H1 (cell line): ENCODE measurements around the gene CXCL6. TPM values are rescaled to one million over a fixed set of nuclear protein-coding genes. Genes with fewer than 3 reads are reported as not detected.
A peak's percentile ranks its signal among the peaks of the same experiment; 100 is the strongest.

ENCODE experiments used
- CTCF ChIA-PET: fragments of 300-600 bp; sonication (Branson Sonifier 250); formaldehyde crosslinking; loops from one replicate; lab custom pipeline; 2021; ENCODE audit not compliant: partially characterized antibody; lab: Charles Lee
- POLR2A ChIA-PET: fragments of 300-600 bp; sonication (Branson Sonifier 250); formaldehyde crosslinking; loops from one replicate; lab custom pipeline; 2021; ENCODE audit warnings: inconsistent platforms; ENCODE audit not compliant: partially characterized antibody; lab: Charles Lee
- DNase-seq, 2 experiments: peaks; one replicate each; pipeline versions ENCODE4 v3.0.0 to v3.0.0-alpha.2; 2010 to 2022; ENCODE audit warnings: low spot score in 2 of 2, low read depth in 1 of 2, mixed read lengths in 1 of 2
- FAIRE-seq: peaks from 2 replicates; lab custom pipeline; 2011; peaks lifted over from hg19 to GRCh38; lab: Jason Lieb, UNC
- H2AFZ ChIP-seq: 2 replicates; pipeline ENCODE4 v1.8.1; 2012; ENCODE audit warnings: low read length, inconsistent platforms
- H2AK5ac ChIP-seq: 2 replicates; pipeline ENCODE4 v1.6.1; 2013; ENCODE audit warnings: low read depth, low read length
- H2BK120ac ChIP-seq: replicated peaks from 2 replicates; pipeline ENCODE3; 2013; ENCODE audit warnings: low read depth, low read length, inconsistent platforms
- H2BK12ac ChIP-seq: 2 replicates; pipeline ENCODE4 v1.6.1; 2013; ENCODE audit warnings: low read depth, low read length
- H2BK15ac ChIP-seq: 2 replicates; pipeline ENCODE4 v1.6.1; 2013; ENCODE audit warnings: low read length
- H2BK20ac ChIP-seq: 2 replicates; pipeline ENCODE4 v1.6.1; 2013; ENCODE audit warnings: low read length
- H2BK5ac ChIP-seq: 2 replicates; pipeline ENCODE4 v1.6.1; 2013; ENCODE audit warnings: low read depth, low read length
- H3K14ac ChIP-seq: 2 replicates; pipeline ENCODE4 v1.6.1; 2013; ENCODE audit warnings: inconsistent platforms; ENCODE audit not compliant: insufficient read length
- H3K18ac ChIP-seq: 2 replicates; pipeline ENCODE4 v1.6.1; 2013; ENCODE audit warnings: low read length; ENCODE audit errors: extremely low read depth
- H3K23ac ChIP-seq: 2 replicates; pipeline ENCODE4 v1.6.1; 2013; ENCODE audit warnings: inconsistent platforms; ENCODE audit not compliant: insufficient read length
- H3K23me2 ChIP-seq: 2 replicates; pipeline ENCODE4 v1.6.1; 2013; ENCODE audit warnings: low read depth, low read length
- H3K27ac ChIP-seq: 2 replicates; pipeline ENCODE4 v1.6.1; 2011; ENCODE audit warnings: low read depth, low read length, inconsistent platforms
- H3K27me3 ChIP-seq, 4 experiments: replicated peaks in 1 of 4; 1 replicate in 1 of 4; 2 replicates in 3 of 4; pipeline versions ENCODE4 v1.6.1 to v1.8.1; 2011 to 2013; ENCODE audit warnings: low read length in 3 of 4, mild to moderate bottlenecking in 3 of 4, inconsistent platforms in 2 of 4, mixed read lengths in 2 of 4, moderate library complexity in 1 of 4; ENCODE audit not compliant: control insufficient read depth in 3 of 4, insufficient read depth in 3 of 4; ENCODE audit errors: extremely low read depth in 1 of 4
- H3K36me3 ChIP-seq, 4 experiments: 2 replicates each; pipeline versions ENCODE4 v1.6.1 to v1.8.1; 2011 to 2013; ENCODE audit warnings: mild to moderate bottlenecking in 4 of 4, low read length in 3 of 4, moderate library complexity in 2 of 4, control low read depth in 1 of 4, inconsistent platforms in 1 of 4; ENCODE audit not compliant: insufficient read depth in 4 of 4, control insufficient read depth in 2 of 4
- H3K4ac ChIP-seq: replicated peaks from 2 replicates; pipeline ENCODE3; 2013; ENCODE audit warnings: low read length, low read depth, mixed read lengths, inconsistent platforms; ENCODE audit not compliant: insufficient read length
- H3K4me1 ChIP-seq, 4 experiments: replicated peaks in 1 of 4; 1 replicate in 1 of 4; 2 replicates in 3 of 4; pipeline versions ENCODE4 v1.6.1 to v1.8.1; 2011 to 2013; ENCODE audit warnings: low read length in 3 of 4, inconsistent platforms in 2 of 4, mixed read lengths in 1 of 4; ENCODE audit not compliant: insufficient read depth in 4 of 4, control insufficient read depth in 3 of 4
- H3K4me2 ChIP-seq, 2 experiments: 2 replicates each; pipeline versions ENCODE4 v1.6.1 to v1.8.1; 2011 to 2013; ENCODE audit warnings: low read depth in 2 of 2, low read length in 2 of 2, control low read depth in 1 of 2, inconsistent platforms in 1 of 2, mild to moderate bottlenecking in 1 of 2; ENCODE audit not compliant: insufficient read depth in 1 of 2
- H3K4me3 ChIP-seq, 4 experiments: fragments of 200-600, 300-600 bp in 1 of 4; sonication (generic), shearing (Covaris generic), sonication (Bioruptor Twin) in 1 of 4; 2 replicates each; pipeline versions ENCODE4 v1.5.1 to v1.8.1; 2011 to 2016; ENCODE audit warnings: low read length in 4 of 4, low read depth in 3 of 4, control low read depth in 2 of 4, inconsistent platforms in 2 of 4, mild to moderate bottlenecking in 2 of 4, mixed read lengths in 1 of 4, moderate library complexity in 1 of 4; ENCODE audit not compliant: insufficient read depth in 2 of 4; ENCODE audit errors: extremely low read depth in 1 of 4
- H3K56ac ChIP-seq: replicated peaks from 2 replicates; pipeline ENCODE3; 2013; ENCODE audit warnings: low read depth, mild to moderate bottlenecking, mixed read lengths, low read length, inconsistent platforms; ENCODE audit not compliant: insufficient read length
- H3K79me1 ChIP-seq: 2 replicates; pipeline ENCODE4 v1.6.1; 2013; ENCODE audit warnings: low read depth, low read length, control low read depth
- H3K79me2 ChIP-seq, 2 experiments: 2 replicates each; pipeline versions ENCODE4 v1.6.1 to v1.8.1; 2012 to 2013; ENCODE audit warnings: low read length in 2 of 2, mild to moderate bottlenecking in 2 of 2, inconsistent platforms in 1 of 2; ENCODE audit not compliant: insufficient read depth in 2 of 2, control insufficient read depth in 1 of 2
- H3K9ac ChIP-seq, 4 experiments: replicated peaks in 1 of 4; 1 replicate in 1 of 4; 2 replicates in 3 of 4; pipeline versions ENCODE4 v1.6.1 to v1.8.1; 2011 to 2013; ENCODE audit warnings: low read depth in 3 of 4, low read length in 3 of 4, control low read depth in 2 of 4, mild to moderate bottlenecking in 2 of 4, moderate library complexity in 2 of 4, inconsistent platforms in 1 of 4; ENCODE audit errors: extremely low read depth in 1 of 4
- H3K9me3 ChIP-seq, 2 experiments: 2 replicates each; pipeline versions ENCODE4 v1.6.1 to v1.8.1; 2012 to 2013; ENCODE audit warnings: mild to moderate bottlenecking in 2 of 2, moderate library complexity in 2 of 2, control low read depth in 1 of 2, inconsistent platforms in 1 of 2, low read depth in 1 of 2, low read length in 1 of 2, mixed read lengths in 1 of 2; ENCODE audit not compliant: insufficient read depth in 2 of 2
- H4K20me1 ChIP-seq, 2 experiments: replicated peaks in 1 of 2; 2 replicates each; pipeline versions ENCODE3 to v1.8.1; 2011 to 2013; ENCODE audit warnings: inconsistent platforms in 2 of 2, low read length in 2 of 2, mild to moderate bottlenecking in 1 of 2; ENCODE audit not compliant: insufficient read depth in 2 of 2, control insufficient read depth in 1 of 2
- H4K5ac ChIP-seq: 2 replicates; pipeline ENCODE4 v1.6.1; 2013; ENCODE audit warnings: low read length, low read depth, mixed read lengths, inconsistent platforms; ENCODE audit not compliant: insufficient read length
- H4K8ac ChIP-seq: 2 replicates; pipeline ENCODE4 v1.8.0; 2013; ENCODE audit warnings: mild to moderate bottlenecking, moderate library complexity, low read length, inconsistent platforms; ENCODE audit not compliant: insufficient read depth; ENCODE audit errors: extremely low read depth
- H4K91ac ChIP-seq: replicated peaks from 2 replicates; pipeline ENCODE3; 2013; ENCODE audit warnings: low read length, mixed read lengths, inconsistent platforms; ENCODE audit not compliant: insufficient read length
- CREB1 ChIP-seq: IDR thresholded peaks from 2 replicates; pipeline ENCODE4 v1.6.1; 2012; ENCODE audit warnings: inconsistent platforms
- KDM5A ChIP-seq: fragments of 200-600 bp; IDR thresholded peaks from 2 replicates; pipeline ENCODE4 v1.7.1; 2012; ENCODE audit warnings: mild to moderate bottlenecking, low read length, inconsistent platforms, mixed read lengths
- POLR2A ChIP-seq, 2 experiments: IDR thresholded peaks; 1 replicate in 1 of 2; 2 replicates in 1 of 2; pipeline ENCODE4 v1.6.1; 2011; ENCODE audit warnings: low read depth in 2 of 2, low read length in 2 of 2, mild to moderate bottlenecking in 2 of 2; ENCODE audit errors: control extremely low read depth in 1 of 2
- TAF7 ChIP-seq: optimal IDR thresholded peaks from 2 replicates; pipeline ENCODE3; 2011; ENCODE audit warnings: low read depth, mild to moderate bottlenecking, inconsistent platforms, low read length, moderate library complexity, borderline replicate concordance
- WGBS, 2 experiments: shearing (Covaris generic) in 1 of 2; methylation state at CpG; one replicate each; pipeline versions ENCODE4 v1.1.6 to v1.1.7; 2013 to 2015; ENCODE audit warnings: low lambda C conversion rate in 2 of 2, mixed read lengths in 2 of 2, inconsistent platforms in 1 of 2, low coverage in 1 of 2, missing lambda C conversion rate in 1 of 2; ENCODE audit not compliant: insufficient replicate concordance in 2 of 2, insufficient coverage in 1 of 2, insufficient read length in 1 of 2; ENCODE audit errors: extremely low coverage in 1 of 2, missing lambda C conversion rate in 1 of 2; 5-methylcytosine and 5-hydroxymethylcytosine counted together
- polyA plus RNA-seq, 7 experiments: library from polyadenylated mRNA; depleted of rRNA in 3 of 7; stranded (reverse) in 5 of 7; unstranded in 2 of 7; fragments of >200 nt in 5 of 7; fragments of 200-250 nt in 2 of 7; gene quantifications; 1 replicate in 5 of 7; 2 replicates in 1 of 7; 4 replicates in 1 of 7; pipeline versions ENCODE4 v1.2.1 to v1.2.3, GENCODE V29; 2011 to 2013; ENCODE audit warnings: missing spikeins in 2 of 7, mixed read lengths in 2 of 7
- total RNA-seq: library from RNA; stranded (reverse); fragmentation: NEBNext Ultra II Directional; extraction: Animal tissue kit (Norgen Biotek cat#: 25700); gene quantifications from 2 replicates; pipeline ENCODE4 v1.2.1, GENCODE V29; 2021

CXCL6 gene
- total and polyA plus RNA-seq, 2 of the 8 experiments (the other 6 are each of a cell fraction or from before 2014, with no cell fraction given) = 6.3 to 8.0 TPM

GRCh38 chr4:73874386-73874785 is 37.9 kb downstream of the CXCL6 start:
- H3K4ac ChIP-seq = no peak overlapping the region
- H3K79me2 ChIP-seq = no peaks in the 10 kb centered on the region
- no peak overlapping the region for H2BK5ac ChIP-seq
- POLR2A ChIA-PET = no interaction called here
- no peak overlapping the region for H4K91ac ChIP-seq
- H2BK120ac ChIP-seq = no peak overlapping the region
- no peaks in the 10 kb centered on the region for H4K20me1 ChIP-seq
- H3K27me3 ChIP-seq = peaks cover 0 to 11% (median 5%) of the 10 kb centered on the region in 4 experiments; a peak in 4 of 7 replicates
- H3K9me3 ChIP-seq = no peaks in the 10 kb centered on the region
- H3K18ac ChIP-seq = no peak overlapping the region
- H3K79me1 ChIP-seq = no peaks in the 10 kb centered on the region
- no peak overlapping the region for H4K8ac ChIP-seq
- no peak overlapping the region for H2BK15ac ChIP-seq
- CTCF ChIA-PET = interaction anchor here (0.8 to 1.4 kb wide), 2 partner anchors 9 to 354 kb away, joined by 3 read pairs; no protein-coding TSS in a partner anchor
- H3K36me3 ChIP-seq = no peaks in the 10 kb centered on the region
- H3K56ac ChIP-seq = no peak overlapping the region
- no peak overlapping the region for H3K4me2 ChIP-seq
- H3K23ac ChIP-seq = no peak overlapping the region
- no peak overlapping the region for H3K14ac ChIP-seq
- H3K23me2 ChIP-seq = peaks cover 2% of the 10 kb centered on the region; the same call in 1 of the 2 replicates
- H4K5ac ChIP-seq = no peak overlapping the region
- H3K4me1 ChIP-seq = peaks cover 0 to 4% (median 0%) of the 10 kb centered on the region in 4 experiments; a peak in 2 of 7 replicates
- H3K9ac ChIP-seq = no peak overlapping the region
- H2AK5ac ChIP-seq = no peak overlapping the region
- no peak overlapping the region for H3K4me3 ChIP-seq
- DNase-seq (no peak), FAIRE-seq (no peak)
- 0 out of 2 replicates have a peak overlapping the region, but pooled peaks have one; percentile 8 for H2AFZ ChIP-seq
- no peak overlapping the region for H2BK20ac ChIP-seq
- H2BK12ac ChIP-seq = no peak overlapping the region
- H3K27ac ChIP-seq = no peak overlapping the region
- TF ChIP-seq TAF7 (no peak), KDM5A (no peak), POLR2A (IDR thresholded peaks at IDR 0.05; ENCODE audit: control extremely low read depth in 1 of 2, low read depth in 2 of 2, low read length in 2 of 2) (no peak), CREB1 (no peak)
- WGBS, 2 experiments = 84% methylated on average over 2 of the region's 2 CpGs; no CpG with 5 or more reads in 1 of the 2 experiments
